Globus pallidus (tissue), 1 donor: ENCODE data around the gene ZMYM2.
"Not testable (repeated sequence)": the region's sequence is repeated elsewhere in the genome, so short reads cannot be mapped to it uniquely, and the experiment has no call there.

Experiments used
- DNase-seq: peaks from one replicate; pipeline ENCODE4 v3.0.0-alpha.2; 2015; ENCODE audit warnings: low spot score

ZMYM2 gene

DNA sequence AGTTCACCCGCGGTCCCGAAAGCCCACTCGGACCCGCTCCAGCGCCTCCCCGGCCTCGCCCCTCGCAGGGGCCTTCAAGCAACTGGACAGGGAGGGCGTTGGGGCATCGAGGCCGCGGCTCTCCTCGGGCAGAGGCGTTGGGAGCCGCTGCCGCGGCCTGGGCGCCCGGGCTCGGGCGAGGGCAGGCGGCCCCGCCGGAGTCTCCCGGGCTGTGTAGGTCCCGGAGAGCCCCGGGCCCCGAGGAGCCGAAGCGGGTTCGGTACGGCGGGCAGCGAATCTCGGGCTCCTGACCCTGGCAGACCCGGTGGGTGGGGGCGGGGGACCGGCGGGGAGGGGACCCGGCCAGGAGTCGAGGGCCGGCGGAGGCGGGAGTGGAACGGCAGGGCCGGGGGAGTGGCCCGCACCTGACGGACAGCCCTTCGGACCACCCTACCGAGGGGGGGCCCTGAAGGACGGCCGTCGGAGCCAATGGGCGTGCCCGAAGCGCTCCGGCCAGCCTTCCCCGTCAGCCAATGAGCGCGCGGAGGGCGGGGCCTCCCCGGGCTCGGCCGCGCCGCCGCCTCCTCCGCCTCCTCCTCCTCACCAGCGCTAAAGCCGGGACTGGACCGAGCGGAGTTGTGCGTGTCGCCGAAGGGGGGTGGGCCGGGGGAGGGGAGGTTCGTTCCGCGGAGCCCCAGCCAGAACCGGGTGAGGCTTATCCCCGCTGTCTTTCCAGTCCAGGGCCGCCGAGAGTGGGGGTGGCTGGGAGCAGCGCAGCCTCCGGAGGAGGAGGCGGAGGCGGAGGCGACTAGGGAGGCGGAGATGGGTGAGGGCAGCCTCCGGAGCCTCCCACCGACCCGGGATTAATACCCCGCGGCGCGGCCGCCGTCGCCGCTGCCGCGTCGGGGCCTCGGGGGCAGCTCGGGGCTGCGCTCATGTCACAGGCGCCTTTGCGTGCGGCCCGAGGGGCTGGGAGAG is at the start of gene ZMYM2:
Gene ZMYM2, plus strand, starts transcription at position 573 of the 957 bp plus-strand sequence. CDS start 34,346 bp downstream, outside the sequence.
- DNase-seq, result peak; percentile 99

DNA sequence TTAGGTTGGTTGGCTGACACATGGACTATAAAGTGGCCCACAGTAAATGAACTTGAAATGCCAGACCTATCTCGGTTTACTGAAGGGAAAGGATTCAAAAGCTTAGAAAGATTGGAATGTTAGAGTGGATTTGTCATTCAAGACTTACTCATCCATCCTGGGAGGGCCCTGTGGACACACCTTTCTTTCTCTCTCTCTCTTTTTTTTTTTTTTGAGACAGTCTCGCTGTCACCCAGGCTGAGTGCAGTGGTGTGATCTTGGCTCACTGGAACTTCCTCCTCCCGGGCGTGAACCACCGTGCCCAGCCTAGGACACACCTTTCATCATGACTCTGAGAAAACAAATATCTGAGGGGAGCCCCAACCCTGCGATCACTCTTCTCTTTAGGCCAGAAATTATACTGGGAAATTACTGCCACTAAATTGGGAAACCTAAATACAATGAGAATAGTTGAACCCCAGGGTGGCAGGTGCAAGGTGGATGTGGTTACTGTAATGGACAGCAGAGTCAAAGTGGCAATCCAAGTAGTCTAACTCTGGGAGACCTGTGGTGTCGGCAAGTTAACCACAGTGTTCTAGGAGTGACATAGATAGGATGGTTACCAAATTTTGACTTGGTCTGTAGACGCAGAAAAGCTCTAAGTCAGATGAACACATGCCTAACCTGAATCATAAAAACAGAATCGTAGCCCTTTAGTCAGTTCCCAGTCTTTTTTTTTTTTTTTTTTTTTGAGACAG is 48.0 kb upstream of the ZMYM2 start:
- DNase-seq, result no peak

DNA sequence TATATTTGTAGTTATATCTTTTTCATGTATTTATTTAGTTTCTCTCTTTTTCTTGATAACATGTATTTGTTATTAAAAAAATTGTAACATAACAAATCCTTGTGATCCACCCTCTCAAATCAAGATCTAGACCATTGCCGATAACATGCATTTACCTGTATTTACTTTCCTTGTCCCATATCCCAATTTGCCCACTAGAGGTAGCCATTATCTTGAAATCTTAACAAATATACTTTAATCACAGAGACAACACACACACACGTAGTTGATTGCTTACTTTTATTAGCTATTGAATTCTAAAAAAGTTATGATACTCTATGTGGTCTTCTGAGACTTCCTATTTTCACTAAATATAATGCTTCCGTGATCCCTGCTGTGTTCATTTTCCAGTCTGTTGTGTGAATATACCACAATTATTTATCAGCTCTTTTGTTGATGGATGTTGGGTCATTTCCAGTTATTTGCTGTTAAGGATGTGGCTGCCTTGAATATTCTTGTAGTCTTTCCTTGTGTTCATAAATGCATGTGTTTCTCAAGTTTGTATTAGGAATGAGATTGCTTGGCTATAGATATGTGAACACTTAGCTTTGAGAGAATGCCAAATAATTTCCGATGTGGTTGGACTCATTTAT is 31.3 kb upstream of the ZMYM2 start:
- peak; percentile 11 for DNase-seq

DNA sequence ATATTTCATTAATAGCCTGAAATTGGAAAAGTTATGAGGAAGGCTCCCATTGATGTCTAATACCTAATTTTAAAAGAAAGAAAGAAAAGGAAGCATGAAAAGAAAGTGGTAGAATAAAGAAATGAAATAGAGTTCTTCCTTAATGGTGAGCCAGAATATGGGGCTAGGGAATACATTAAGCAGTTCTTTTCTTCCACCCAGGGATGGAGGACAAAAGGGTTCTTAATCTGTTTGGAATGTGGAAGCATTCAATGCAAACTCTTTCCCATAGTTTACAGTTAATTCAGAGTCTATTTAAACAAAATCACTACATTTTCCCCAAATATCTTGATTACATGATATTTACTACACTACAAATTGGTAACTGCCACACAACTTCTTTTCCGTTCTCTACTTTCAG is 18.4 kb upstream of the ZMYM2 start:
- no peak for DNase-seq

DNA sequence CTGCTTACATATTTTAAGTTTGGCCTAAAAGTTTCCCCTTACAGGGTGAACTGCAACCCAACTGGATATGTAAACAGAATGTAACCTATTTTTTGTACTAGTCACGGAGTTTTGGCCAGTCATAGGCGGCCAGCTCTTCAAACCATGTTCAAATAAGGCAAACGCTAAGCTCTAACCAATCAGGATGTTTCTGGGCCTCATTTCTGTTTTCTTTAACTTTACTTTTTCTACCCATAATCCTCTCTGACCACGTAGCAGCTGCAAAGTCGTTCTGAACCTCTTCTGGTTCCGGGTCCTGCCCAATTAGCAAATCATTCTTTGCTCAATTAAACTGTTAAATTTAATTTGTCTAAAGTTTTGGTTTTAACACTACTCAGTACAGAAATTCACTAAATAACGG is 8.2 kb upstream of the ZMYM2 start:
- DNase-seq, result no peak

DNA sequence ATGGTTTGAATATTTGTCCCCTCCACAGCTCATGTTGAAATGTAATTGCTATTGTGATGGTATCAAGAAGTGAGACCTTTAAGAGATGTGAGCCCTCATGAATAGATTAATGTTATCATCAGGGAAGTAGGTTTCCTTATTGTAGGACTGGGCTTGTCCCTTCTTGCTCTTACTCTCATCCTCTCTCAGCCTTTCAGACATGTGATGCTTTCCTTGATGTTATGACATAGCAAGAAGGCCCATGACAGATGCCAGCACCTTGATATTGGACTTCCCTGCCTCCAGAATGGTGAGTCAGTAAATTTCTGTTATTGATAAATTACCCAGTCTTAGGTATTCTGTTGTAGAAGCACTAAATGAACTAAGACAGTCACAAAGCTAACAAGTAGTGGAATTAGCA is 5.7 kb upstream of the ZMYM2 start:
- DNase-seq, result no peak

DNA sequence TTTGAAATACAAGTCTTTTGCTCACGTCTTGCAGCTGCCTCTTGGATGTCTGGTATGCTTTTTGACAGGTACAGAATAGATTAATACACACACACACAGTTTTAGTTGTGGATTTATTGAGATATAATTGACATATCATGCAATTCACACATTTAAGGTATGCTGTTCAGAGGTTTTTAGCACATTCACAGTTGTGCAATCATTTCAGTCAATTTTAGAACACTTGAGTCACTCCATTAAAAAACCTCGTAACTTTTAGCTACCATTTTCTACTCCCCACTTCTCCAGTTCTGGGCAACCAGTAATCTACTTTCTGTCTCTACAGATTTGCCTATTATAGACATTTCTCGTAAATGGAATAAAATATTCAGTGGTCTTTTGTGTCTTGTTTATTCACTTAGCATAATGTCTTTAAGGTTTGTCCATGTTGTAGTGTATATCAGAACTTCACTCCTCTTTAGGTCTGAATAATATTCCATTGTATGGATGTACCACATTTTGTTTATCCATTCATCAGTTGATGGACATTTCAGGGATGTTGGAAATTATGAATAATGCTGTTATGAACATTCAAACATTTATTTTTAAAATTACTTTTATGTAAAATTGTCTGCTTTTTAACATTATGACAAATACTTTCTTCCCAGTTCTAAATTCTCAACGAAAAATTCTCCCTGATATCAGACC is 2.5 kb upstream of the ZMYM2 start:
- no peak for DNase-seq

DNA sequence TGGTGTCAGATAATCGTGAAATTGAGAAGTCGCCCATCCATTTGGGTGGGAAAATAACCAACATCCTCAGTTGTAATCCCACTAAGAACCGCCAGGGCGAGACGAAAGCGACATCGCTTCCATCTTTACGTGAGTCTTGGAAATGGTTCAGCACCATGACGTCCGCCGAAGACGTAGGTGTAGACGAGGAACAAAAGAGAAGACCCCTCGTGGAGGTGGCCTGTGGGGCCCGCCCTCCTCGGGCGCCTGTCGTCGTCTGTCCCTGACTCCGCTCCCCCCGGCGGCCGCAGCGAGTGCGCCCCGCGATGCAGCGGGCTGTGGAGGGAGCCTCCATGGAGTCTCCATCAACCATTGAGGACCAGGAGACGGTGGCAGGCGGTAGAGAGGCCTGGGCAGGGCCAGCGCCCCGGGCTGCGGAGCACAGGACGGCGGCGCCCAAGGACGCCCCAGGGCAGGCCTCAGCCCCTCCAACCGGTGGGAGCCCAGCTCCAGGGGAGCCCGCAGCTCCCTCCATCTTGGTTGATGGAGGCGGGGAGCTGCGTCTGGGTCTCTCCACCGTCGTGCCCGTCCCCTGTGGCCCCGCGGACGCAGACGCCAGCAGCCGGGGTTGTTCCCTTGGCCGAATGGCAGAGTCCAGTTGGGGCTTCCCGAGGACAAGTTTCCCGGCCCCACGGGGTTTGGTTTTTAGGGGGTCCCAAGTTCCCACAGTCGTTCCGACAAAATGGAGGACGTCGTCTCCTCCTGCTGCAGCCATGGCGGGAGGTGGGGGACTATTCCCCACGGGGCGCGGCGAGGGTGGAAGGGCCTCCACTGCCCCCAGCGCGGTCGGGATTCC is 990 bp upstream of the ZMYM2 start:
- peak; percentile 76 for DNase-seq

DNA sequence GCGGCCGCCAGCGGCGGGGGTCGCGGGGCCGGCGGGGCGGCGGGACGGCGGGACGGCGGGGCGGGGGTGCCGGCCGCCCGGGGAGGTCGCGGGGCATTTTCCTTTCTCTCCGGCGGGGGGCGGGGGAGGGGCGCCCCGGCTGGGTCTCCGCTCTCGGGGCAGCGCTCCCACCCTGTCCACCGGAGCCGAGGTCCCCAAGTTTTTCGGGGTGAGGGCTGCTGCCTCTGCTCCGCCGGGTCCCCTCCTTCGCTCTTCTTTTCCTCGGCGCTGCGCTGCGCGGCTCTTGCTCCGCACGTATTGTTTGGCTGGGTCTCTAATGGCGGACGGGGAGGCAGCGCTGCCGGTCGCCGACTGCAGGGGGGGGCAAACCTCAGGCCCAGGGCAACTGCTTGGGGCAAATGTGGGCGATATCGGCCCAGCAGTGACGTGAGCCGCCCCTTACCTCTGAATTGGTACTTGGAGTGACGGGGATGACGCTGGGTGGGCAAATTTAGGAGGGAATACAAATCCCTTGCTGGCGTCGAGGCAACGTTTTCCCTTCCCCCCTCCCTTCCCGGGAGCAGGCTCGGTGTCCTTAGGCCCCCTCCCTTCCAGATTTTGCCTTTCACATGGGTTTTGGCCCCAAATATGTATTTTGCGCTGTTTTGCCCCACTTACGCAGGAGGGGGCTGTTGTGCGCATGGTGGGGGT is 759 bp downstream of the ZMYM2 start:
- peak; percentile 60 for DNase-seq

DNA sequence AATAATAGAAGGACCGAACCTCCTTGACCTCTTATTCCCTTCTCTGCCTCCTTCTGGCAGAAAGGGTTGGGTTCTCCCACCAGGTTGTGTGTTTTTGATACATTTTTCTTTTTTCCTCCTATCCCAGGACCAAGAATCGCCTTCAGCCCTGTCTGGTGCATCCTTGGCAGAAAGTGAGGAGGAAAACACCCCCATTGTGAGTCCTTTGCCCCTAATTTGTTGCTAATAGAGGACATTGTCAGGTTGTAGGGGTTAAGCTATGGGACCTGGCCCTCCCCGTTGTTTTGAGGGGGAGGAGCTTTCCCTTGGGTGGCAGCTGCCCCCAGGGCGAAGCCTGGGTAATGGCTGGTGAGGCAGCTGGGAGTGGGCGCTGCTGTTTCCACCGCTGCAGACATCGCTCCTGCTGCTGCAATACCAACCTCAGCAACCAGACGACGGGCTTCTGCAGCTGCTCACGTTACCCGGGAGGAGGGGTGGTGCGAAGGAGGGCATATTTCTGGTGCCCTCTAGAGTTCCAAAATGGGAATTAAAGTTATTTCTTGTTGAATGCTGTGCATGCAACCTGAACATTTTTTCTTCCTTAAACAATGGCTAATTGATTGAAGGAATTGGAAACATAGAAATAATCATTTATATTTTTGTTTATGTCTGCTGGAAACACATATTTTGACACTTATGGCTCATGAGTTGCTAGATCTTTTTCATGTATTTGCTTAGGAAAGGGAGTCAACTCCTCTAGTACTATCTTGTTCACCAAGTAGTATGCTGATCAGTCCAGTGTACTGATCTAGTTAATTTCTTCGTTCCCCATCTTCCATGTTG is 1.5 kb downstream of the ZMYM2 start:
- DNase-seq, result peak; percentile 94

DNA sequence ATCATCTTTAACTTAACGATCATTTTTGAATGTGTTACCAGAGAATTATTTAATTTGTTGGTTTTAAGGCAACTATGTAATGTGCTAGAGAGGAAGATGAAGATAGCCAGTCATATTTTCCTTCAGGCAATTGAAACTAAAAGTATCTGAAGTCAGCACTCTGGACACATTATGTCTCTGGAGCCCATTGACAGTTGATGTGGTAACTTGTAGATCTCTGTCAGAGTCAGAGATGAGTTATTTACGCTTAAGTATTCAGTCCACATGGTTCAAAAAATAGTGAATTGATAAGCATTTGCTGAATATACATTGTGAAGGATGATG is 2.1 kb downstream of the ZMYM2 start:
- DNase-seq, result no peak

DNA sequence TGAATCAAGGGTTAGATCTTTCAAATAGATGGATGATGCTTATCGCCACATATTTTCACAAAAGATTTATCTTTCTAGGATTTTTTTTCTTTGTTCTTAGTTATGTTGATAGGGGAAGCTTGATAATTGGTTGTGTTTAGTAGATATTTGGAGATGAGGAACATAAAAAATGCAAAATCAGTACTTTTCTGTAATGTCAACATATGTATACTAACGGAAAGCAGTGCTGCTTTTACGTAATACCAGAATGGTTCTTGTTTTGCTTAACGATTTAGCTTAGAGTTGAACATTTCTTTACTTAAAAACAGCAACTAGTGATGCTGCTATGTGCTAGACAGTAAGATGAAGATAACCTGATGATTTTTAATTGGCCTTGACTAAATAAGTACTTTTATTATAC is 3.0 kb downstream of the ZMYM2 start:
- DNase-seq, result no peak

DNA sequence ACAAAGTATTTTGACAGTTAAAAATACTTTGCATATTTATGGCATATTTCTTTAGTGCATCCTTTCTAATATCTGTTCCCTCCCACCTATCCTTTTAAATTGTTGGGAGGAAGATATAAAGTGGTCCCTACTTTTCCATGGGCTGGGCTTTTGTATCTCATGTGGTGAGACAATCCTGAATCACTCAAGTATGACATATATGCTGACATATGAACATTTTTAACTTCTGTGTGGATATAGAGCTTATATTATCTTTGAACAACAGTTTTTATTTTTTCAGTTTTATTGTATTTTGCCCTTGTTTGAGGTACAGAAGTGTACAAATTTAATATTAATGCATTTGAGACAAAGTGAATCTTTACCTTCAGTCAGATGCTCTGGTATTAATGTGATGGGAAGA is 3.4 kb downstream of the ZMYM2 start:
- DNase-seq, result no peak

DNA sequence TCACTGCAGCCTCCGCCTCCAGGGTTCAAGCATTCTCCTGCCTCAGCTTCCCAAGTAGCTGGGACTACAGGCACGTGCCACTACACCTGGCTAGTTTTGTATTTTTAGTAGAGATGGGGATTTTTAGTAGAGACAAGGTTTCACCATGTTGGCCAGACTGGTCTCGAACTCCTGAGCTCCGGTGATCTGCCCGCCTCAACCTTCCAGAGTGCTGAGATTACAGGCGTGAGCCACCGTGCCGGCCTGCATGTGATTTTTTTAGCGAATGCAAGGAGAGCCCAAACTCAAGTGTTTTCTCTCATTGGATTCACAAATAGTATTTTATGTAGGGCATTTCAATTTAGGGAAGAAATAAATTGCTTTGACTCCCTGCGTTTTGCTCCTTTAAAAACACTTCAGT is 4.4 kb downstream of the ZMYM2 start:
- DNase-seq, result no peak

DNA sequence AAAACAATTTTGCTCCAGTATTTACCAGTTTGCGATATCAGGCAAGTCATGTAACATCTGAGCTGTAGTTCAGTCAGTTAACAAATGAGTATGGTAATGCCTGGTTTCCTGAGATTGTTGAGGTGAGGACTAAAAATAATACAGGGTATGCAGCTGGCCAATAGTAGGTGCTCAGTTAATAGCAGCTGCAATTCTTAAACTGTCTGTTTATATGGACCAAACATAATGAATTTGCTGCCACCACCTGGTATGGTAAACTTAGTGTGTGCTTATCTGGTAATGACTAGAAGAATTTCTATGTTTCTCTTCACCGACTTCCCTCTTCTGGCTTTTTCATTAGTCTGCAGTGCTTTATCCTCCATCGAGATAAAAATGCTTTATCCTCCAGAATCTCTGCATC is 9.1 kb downstream of the ZMYM2 start:
- no peak for DNase-seq

DNA sequence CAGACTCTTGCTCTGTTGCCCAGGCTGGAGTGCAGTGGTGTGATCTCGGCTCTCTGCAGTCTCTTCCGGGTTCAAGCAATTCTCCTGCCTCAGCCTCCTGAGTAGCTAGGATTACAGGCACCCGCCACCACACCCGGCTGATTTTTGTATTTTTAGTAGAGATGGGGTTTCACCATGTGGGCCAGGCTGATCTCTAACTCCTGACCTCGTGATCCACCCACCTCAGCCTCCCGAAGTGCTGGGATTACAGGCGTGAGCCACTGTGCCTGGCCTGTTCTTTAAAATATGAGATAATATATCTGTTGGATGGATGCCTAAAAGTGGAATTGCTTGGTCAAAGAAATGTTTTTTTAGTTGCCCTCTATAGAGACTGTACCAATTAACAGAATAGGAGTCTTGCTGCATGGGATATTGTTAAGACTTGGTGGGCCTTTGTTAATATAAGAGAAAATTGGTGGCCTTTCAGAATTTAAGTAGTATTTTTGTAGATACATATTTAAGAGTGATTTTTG is 16.0 kb downstream of the ZMYM2 start:
- not testable (repeated sequence) for DNase-seq

DNA sequence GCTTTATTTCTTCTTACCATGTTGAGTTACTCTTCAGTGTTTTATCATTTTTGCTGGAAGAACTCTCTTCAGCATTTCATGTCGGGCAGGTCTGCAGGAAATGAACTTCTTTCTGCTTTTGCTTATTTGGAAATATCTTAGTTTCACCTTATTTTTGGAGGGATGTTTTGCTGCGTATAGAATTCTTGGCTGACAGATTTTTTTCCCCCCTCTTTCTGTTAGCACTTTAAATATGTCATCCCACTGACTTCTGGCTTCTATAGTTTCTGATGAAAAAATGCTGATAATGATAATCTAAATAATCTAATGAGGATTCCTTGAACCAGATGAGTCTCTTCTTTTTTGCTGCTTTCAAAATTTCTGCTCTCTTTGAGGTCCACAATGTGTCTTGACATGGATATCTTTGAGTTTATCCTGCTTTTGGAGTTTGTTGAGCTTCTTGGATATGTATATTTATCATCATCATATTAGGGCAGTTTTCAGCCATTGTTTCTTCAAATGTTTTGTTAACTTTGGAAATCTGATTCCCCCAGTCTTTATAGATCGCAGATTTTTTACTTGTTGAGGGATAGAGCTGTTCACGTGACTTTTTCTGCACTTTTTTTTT is 20.4 kb downstream of the ZMYM2 start:
- DNase-seq, result no peak

DNA sequence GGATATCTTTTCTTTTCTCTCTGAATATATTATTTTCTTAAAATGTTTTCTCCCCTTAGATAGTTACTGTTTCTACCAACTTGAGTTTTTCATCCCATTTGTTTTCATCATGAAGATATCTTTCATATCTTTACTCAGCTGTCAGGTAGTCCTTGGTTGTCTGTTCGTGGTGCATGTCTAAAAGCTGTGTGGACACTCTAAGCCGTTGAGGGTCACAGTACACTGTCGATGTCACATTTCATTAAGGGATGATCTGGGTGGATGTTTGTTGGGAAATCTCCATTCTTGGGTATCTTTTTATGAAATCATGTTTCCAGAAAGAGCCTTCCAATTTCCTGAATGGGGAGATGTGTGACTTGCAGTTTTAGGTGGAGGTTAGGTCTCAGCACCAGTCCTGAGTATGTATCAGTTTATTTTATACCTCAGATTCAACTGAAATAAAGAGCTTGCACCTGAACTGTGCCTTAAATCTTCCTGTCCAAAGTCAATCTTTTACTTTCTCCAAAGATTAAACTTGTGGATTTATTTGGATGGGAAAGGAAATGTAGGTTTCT is 23.2 kb downstream of the ZMYM2 start:
- no peak for DNase-seq
